ENCODE data around the gene PLEKHA3. TPM values are rescaled to one million over a fixed set of nuclear protein-coding genes. Genes with fewer than 3 reads are reported as not detected.

PLEKHA3 gene
- polyA plus RNA-seq, 4 donors: 2.9 to 13.1 (median 3.7) TPM

- Histone ChIP-seq H3K36me3 (ENCODE audit: control insufficient read depth in 3 of 3, insufficient read depth in 2 of 3, low read depth in 1 of 3, low read length in 3 of 3) (peaks cover 0 to under 1% (median 0%) of the 10 kb centered on the region in 3 donors), H3K4me1 (ENCODE audit: control insufficient read depth in 3 of 3, insufficient read depth in 2 of 3, low read depth in 1 of 3, low read length in 2 of 3) (peaks cover 0 to 5% (median 0%) of the 10 kb centered on the region in 3 donors), H3K4me3 (ENCODE audit: low read depth in 1 of 3, low read length in 3 of 3) (no peak overlapping the region), H3K9me3 (ENCODE audit: control insufficient read depth in 2 of 2, insufficient read depth in 1 of 2, low read depth in 1 of 2, low read length in 1 of 2) (no peaks in the 10 kb centered on the region), H3K27ac (ENCODE audit: low read depth in 1 of 3, low read length in 2 of 3) (no peak overlapping the region), H3K27me3 (ENCODE audit: control insufficient read depth in 3 of 3, insufficient read depth in 3 of 3, low read length in 3 of 3) (no peaks in the 10 kb centered on the region)
- 69 to 71% (median 69%) methylated on average over 4 of the region's 4 CpGs for WGBS, 3 donors
- no peak for DNase-seq
- no peak for FAIRE-seq
Observed at GRCh38 chr2:178473931-178474330, 6.3 kb upstream of the PLEKHA3 start.

GRCh38 chr2:178474560-178474959 lies 5.7 kb upstream of the PLEKHA3 start:
- no peaks in the 10 kb centered on the region for H3K27me3 ChIP-seq (ENCODE audit: control insufficient read depth in 3 of 3, insufficient read depth in 3 of 3, low read length in 3 of 3)
- FAIRE-seq: no peak
- no peak overlapping the region for H3K4me3 ChIP-seq (ENCODE audit: low read depth in 1 of 3, low read length in 3 of 3)
- H3K27ac ChIP-seq (ENCODE audit: low read depth in 1 of 3, low read length in 2 of 3): no peak overlapping the region
- H3K9me3 ChIP-seq (ENCODE audit: control insufficient read depth in 2 of 2, insufficient read depth in 1 of 2, low read depth in 1 of 2, low read length in 1 of 2): no peaks in the 10 kb centered on the region
- whole genome bisulfite sequencing, 3 donors: 95 to 100% (median 97%) methylated on average over 5 of the region's 5 CpGs
- no peak for DNase-seq
- peaks cover 0 to 8% (median 3%) of the 10 kb centered on the region in 3 donors for H3K4me1 ChIP-seq (ENCODE audit: control insufficient read depth in 3 of 3, insufficient read depth in 2 of 3, low read depth in 1 of 3, low read length in 2 of 3)
- H3K36me3 ChIP-seq (ENCODE audit: control insufficient read depth in 3 of 3, insufficient read depth in 2 of 3, low read depth in 1 of 3, low read length in 3 of 3): no peaks in the 10 kb centered on the region

GRCh38 chr2:178476477-178476876 lies 3.8 kb upstream of the PLEKHA3 start:
- Histone ChIP-seq H3K27ac (ENCODE audit: low read depth in 1 of 3, low read length in 2 of 3) (no peak overlapping the region), H3K4me3 (ENCODE audit: low read depth in 1 of 3, low read length in 3 of 3) (no peak overlapping the region), H3K9me3 (ENCODE audit: control insufficient read depth in 2 of 2, insufficient read depth in 1 of 2, low read depth in 1 of 2, low read length in 1 of 2) (no peaks in the 10 kb centered on the region), H3K4me1 (ENCODE audit: control insufficient read depth in 3 of 3, insufficient read depth in 2 of 3, low read depth in 1 of 3, low read length in 2 of 3) (peaks cover 1 to 15% (median 6%) of the 10 kb centered on the region in 3 donors), H3K27me3 (ENCODE audit: control insufficient read depth in 3 of 3, insufficient read depth in 3 of 3, low read length in 3 of 3) (no peaks in the 10 kb centered on the region), H3K36me3 (ENCODE audit: control insufficient read depth in 3 of 3, insufficient read depth in 2 of 3, low read depth in 1 of 3, low read length in 3 of 3) (no peaks in the 10 kb centered on the region)
- no peak for DNase-seq
- FAIRE-seq: no peak

GRCh38 chr2:178477443-178478129 lies 2.7 kb upstream of the PLEKHA3 start:
- H3K4me1 ChIP-seq (ENCODE audit: control insufficient read depth in 3 of 3, insufficient read depth in 2 of 3, low read depth in 1 of 3, low read length in 2 of 3): peaks cover 8 to 24% (median 12%) of the 10 kb centered on the region in 3 donors
- no peaks in the 10 kb centered on the region for H3K27me3 ChIP-seq (ENCODE audit: control insufficient read depth in 3 of 3, insufficient read depth in 3 of 3, low read length in 3 of 3)
- no peaks in the 10 kb centered on the region for H3K36me3 ChIP-seq (ENCODE audit: control insufficient read depth in 3 of 3, insufficient read depth in 2 of 3, low read depth in 1 of 3, low read length in 3 of 3)
- no peak for FAIRE-seq
- H3K27ac ChIP-seq (ENCODE audit: low read depth in 1 of 3, low read length in 2 of 3): peak overlapping the region in 1 of 3 donors; percentile 93
- peak overlapping the region; percentile 53 to 72 (median 60) for H3K4me3 ChIP-seq (ENCODE audit: low read depth in 1 of 3, low read length in 3 of 3)
- no peaks in the 10 kb centered on the region for H3K9me3 ChIP-seq (ENCODE audit: control insufficient read depth in 2 of 2, insufficient read depth in 1 of 2, low read depth in 1 of 2, low read length in 1 of 2)
- 5 to 16% (median 15%) methylated on average over 3 of the region's 3 CpGs for WGBS, 3 donors
- DNase-seq: no peak

- FAIRE-seq (no peak), DNase-seq (no peak)
Observed at GRCh38 chr2:178478130-178478438, 2.2 kb upstream of the PLEKHA3 start.

GRCh38 chr2:178478439-178479274 lies 1.6 kb upstream of the PLEKHA3 start, which contains the start of gene FKBP7:
FKBP7 (minus strand) TSS chr2:178478600; CDS start chr2:178478499, 101 bp downstream.
- Histone ChIP-seq H3K27me3 (ENCODE audit: control insufficient read depth in 3 of 3, insufficient read depth in 3 of 3, low read length in 3 of 3) (no peaks in the 10 kb centered on the region), H3K4me3 (ENCODE audit: low read depth in 1 of 3, low read length in 3 of 3) (peak within 1 kb of the TSS; percentile 53 to 72 (median 60))
- FAIRE-seq: no peak

More at GRCh38 chr2:178478130-178478438, 2.2 kb upstream of the PLEKHA3 start:
- no peaks in the 10 kb centered on the region for H3K36me3 ChIP-seq (ENCODE audit: control insufficient read depth in 3 of 3, insufficient read depth in 2 of 3, low read depth in 1 of 3, low read length in 3 of 3)
- H3K4me3 ChIP-seq (ENCODE audit: low read depth in 1 of 3, low read length in 3 of 3): peak overlapping the region; percentile 53 to 72 (median 60)
- 0 to 1% (median 1%) methylated on average over 10 of the region's 10 CpGs for WGBS, 3 donors
- H3K9me3 ChIP-seq (ENCODE audit: control insufficient read depth in 2 of 2, insufficient read depth in 1 of 2, low read depth in 1 of 2, low read length in 1 of 2): no peaks in the 10 kb centered on the region
- H3K27ac ChIP-seq (ENCODE audit: low read depth in 1 of 3, low read length in 2 of 3): peak overlapping the region; percentile 56 to 100 (median 93)
- H3K4me1 ChIP-seq (ENCODE audit: control insufficient read depth in 3 of 3, insufficient read depth in 2 of 3, low read depth in 1 of 3, low read length in 2 of 3): peaks cover 12 to 24% (median 15%) of the 10 kb centered on the region in 3 donors
- H3K27me3 ChIP-seq (ENCODE audit: control insufficient read depth in 3 of 3, insufficient read depth in 3 of 3, low read length in 3 of 3): no peaks in the 10 kb centered on the region

GRCh38 chr2:178479275-178479616 lies 1.0 kb upstream of the PLEKHA3 start:
- whole genome bisulfite sequencing, 3 donors: 39 to 56% (median 48%) methylated on average over 4 of the region's 4 CpGs
- FAIRE-seq (no peak), DNase-seq (peak in 1 of 2 donors; percentile 2)
- Histone ChIP-seq H3K27ac (ENCODE audit: low read depth in 1 of 3, low read length in 2 of 3) (peak overlapping the region; percentile 56 to 100 (median 93)), H3K4me3 (ENCODE audit: low read depth in 1 of 3, low read length in 3 of 3) (peak overlapping the region in 2 of 3 donors; percentile 53 to 72), H3K27me3 (ENCODE audit: control insufficient read depth in 3 of 3, insufficient read depth in 3 of 3, low read length in 3 of 3) (no peaks in the 10 kb centered on the region), H3K4me1 (ENCODE audit: control insufficient read depth in 3 of 3, insufficient read depth in 2 of 3, low read depth in 1 of 3, low read length in 2 of 3) (peaks cover 13 to 26% (median 21%) of the 10 kb centered on the region in 3 donors), H3K9me3 (ENCODE audit: control insufficient read depth in 2 of 2, insufficient read depth in 1 of 2, low read depth in 1 of 2, low read length in 1 of 2) (no peaks in the 10 kb centered on the region), H3K36me3 (ENCODE audit: control insufficient read depth in 3 of 3, insufficient read depth in 2 of 3, low read depth in 1 of 3, low read length in 3 of 3) (no peaks in the 10 kb centered on the region)

More at GRCh38 chr2:178478439-178479274, 1.6 kb upstream of the PLEKHA3 start, which contains the start of gene FKBP7:
- peak within 1 kb of the TSS; percentile 56 to 100 (median 93) for H3K27ac ChIP-seq (ENCODE audit: low read depth in 1 of 3, low read length in 2 of 3)
- H3K36me3 ChIP-seq (ENCODE audit: control insufficient read depth in 3 of 3, insufficient read depth in 2 of 3, low read depth in 1 of 3, low read length in 3 of 3): no peaks in the 10 kb centered on the region
- peaks cover 12 to 24% (median 18%) of the 10 kb centered on the region in 3 donors for H3K4me1 ChIP-seq (ENCODE audit: control insufficient read depth in 3 of 3, insufficient read depth in 2 of 3, low read depth in 1 of 3, low read length in 2 of 3)
- peak; percentile 82 to 92 for DNase-seq
- 1 to 2% (median 2%) methylated on average over 56 of the region's 56 CpGs for WGBS, 3 donors
- H3K9me3 ChIP-seq (ENCODE audit: control insufficient read depth in 2 of 2, insufficient read depth in 1 of 2, low read depth in 1 of 2, low read length in 1 of 2): no peaks in the 10 kb centered on the region

- H3K36me3 ChIP-seq (ENCODE audit: control insufficient read depth in 3 of 3, insufficient read depth in 2 of 3, low read depth in 1 of 3, low read length in 3 of 3): no peaks in the 10 kb centered on the region
- H3K4me1 ChIP-seq (ENCODE audit: control insufficient read depth in 3 of 3, insufficient read depth in 2 of 3, low read depth in 1 of 3, low read length in 2 of 3): peaks cover 16 to 29% (median 26%) of the 10 kb centered on the region in 3 donors
- H3K9me3 ChIP-seq (ENCODE audit: control insufficient read depth in 2 of 2, insufficient read depth in 1 of 2, low read depth in 1 of 2, low read length in 1 of 2): no peaks in the 10 kb centered on the region
- peak overlapping the region; percentile 78 to 100 (median 93) for H3K27ac ChIP-seq (ENCODE audit: low read depth in 1 of 3, low read length in 2 of 3)
- DNase-seq: no peak
- FAIRE-seq: no peak
- 26 to 29% (median 26%) methylated on average over 19 of the region's 19 CpGs for WGBS, 3 donors
- H3K27me3 ChIP-seq (ENCODE audit: control insufficient read depth in 3 of 3, insufficient read depth in 3 of 3, low read length in 3 of 3): no peaks in the 10 kb centered on the region
- peak overlapping the region; percentile 75 to 95 (median 77) for H3K4me3 ChIP-seq (ENCODE audit: low read depth in 1 of 3, low read length in 3 of 3)
Observed at GRCh38 chr2:178479758-178480226, 465 bp upstream of the PLEKHA3 start.
